Peyer's patch (tissue), 4 donors: ENCODE measurements around the gene USP40.

Source experiments
- POLR2A ChIP-seq, 2 donors: fragments of 450-650 bp; IDR thresholded peaks; one replicate each; pipeline ENCODE4 v1.5.1; 2017; ENCODE audit warnings: antibody characterized with exemption in 2 of 2, mild to moderate bottlenecking in 2 of 2, moderate library complexity in 2 of 2
- TF ChIP-seq, protein P1 (sequence below), 6 experiments: fragments of 450-650 bp in 4 of 6; fragments of 200-600 bp in 2 of 6; sonication (generic) in 1 of 6; IDR thresholded peaks; one replicate each; pipeline ENCODE4 v1.5.1; 2017 to 2019; ENCODE audit warnings: antibody characterized with exemption in 6 of 6, mild to moderate bottlenecking in 3 of 6, moderate library complexity in 1 of 6

DNA sequence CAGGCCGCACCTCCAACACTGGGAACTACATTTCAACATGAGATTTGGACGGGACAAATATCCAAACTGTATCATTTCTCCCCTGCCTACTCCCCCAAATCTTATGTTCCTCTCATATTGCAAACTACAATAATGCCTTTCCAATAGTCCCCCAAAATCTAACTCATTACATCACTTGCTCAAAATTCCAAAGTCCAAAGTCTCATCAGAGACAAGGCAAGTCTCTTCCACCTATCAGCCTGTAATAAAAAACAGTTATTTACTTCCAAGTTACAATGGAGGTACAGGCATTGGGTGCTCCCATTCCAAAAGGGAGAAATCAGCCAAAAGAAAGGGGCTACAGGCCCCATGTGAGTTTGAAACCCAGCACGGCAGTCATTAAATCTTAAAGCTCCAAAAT, 38.2 kb upstream of the USP40 start:
- no peak for TF ChIP-seq POLR2A (IDR thresholded peaks at IDR 0.05)
- TF ChIP-seq, protein P1, sequence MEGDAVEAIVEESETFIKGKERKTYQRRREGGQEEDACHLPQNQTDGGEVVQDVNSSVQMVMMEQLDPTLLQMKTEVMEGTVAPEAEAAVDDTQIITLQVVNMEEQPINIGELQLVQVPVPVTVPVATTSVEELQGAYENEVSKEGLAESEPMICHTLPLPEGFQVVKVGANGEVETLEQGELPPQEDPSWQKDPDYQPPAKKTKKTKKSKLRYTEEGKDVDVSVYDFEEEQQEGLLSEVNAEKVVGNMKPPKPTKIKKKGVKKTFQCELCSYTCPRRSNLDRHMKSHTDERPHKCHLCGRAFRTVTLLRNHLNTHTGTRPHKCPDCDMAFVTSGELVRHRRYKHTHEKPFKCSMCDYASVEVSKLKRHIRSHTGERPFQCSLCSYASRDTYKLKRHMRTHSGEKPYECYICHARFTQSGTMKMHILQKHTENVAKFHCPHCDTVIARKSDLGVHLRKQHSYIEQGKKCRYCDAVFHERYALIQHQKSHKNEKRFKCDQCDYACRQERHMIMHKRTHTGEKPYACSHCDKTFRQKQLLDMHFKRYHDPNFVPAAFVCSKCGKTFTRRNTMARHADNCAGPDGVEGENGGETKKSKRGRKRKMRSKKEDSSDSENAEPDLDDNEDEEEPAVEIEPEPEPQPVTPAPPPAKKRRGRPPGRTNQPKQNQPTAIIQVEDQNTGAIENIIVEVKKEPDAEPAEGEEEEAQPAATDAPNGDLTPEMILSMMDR (IDR thresholded peaks at IDR 0.05), result no peak
